GM21576 (cell line): ENCODE data around the gene TPRG1L.
A peak's percentile ranks its signal among the peaks of the same experiment; 100 is the strongest.
"Not testable (repeated sequence)": the region's sequence is repeated elsewhere in the genome, so short reads cannot be mapped to it uniquely, and the experiment has no call there.

Source experiments
- ATAC-seq: cut with Tn5 transposase; IDR thresholded peaks from one replicate; pipeline ENCODE4 v1.9.1; 2021; ENCODE audit warnings: mild to moderate bottlenecking, moderate library complexity; ENCODE audit not compliant: unreplicated experiment

Gene TPRG1L

GRCh38 chr1:3624200-3625136 is at the start of gene TPRG1L:
TSS of gene TPRG1L (plus strand) at chr1:3625015. CDS start at chr1:3625073, 58 bp downstream.
- peak; percentile 90 for ATAC-seq

GRCh38 chr1:3575515-3575914 is 49.3 kb upstream of the TPRG1L start:
- ATAC-seq, result not testable (repeated sequence)

GRCh38 chr1:3575993-3576392 is 48.8 kb upstream of the TPRG1L start:
- ATAC-seq, result no peak

- ATAC-seq, result no peak
Measured at GRCh38 chr1:3577300-3577699, 47.5 kb upstream of the TPRG1L start.

- ATAC-seq, result no peak
Measured at GRCh38 chr1:3577711-3578432, 46.9 kb upstream of the TPRG1L start.

GRCh38 chr1:3578433-3578805 is 46.4 kb upstream of the TPRG1L start:
- no peak for ATAC-seq

- ATAC-seq, result no peak
Measured at GRCh38 chr1:3578906-3579305, 45.9 kb upstream of the TPRG1L start.

- ATAC-seq, result no peak
Measured at GRCh38 chr1:3579626-3580025, 45.2 kb upstream of the TPRG1L start.

- no peak for ATAC-seq
Measured at GRCh38 chr1:3580231-3580630, 44.6 kb upstream of the TPRG1L start.

GRCh38 chr1:3581296-3582036 is 43.3 kb upstream of the TPRG1L start:
- no peak for ATAC-seq

- not testable (repeated sequence) for ATAC-seq
Measured at GRCh38 chr1:3583751-3584150, 41.1 kb upstream of the TPRG1L start.

- ATAC-seq, result no peak
Measured at GRCh38 chr1:3584915-3585314, 39.9 kb upstream of the TPRG1L start.

- not testable (repeated sequence) for ATAC-seq
Measured at GRCh38 chr1:3585353-3585868, 39.4 kb upstream of the TPRG1L start.

GRCh38 chr1:3585940-3586568 is 38.8 kb upstream of the TPRG1L start:
- no peak for ATAC-seq

GRCh38 chr1:3586986-3587759 is 37.6 kb upstream of the TPRG1L start:
- no peak for ATAC-seq

GRCh38 chr1:3588395-3588794 is 36.4 kb upstream of the TPRG1L start:
- no peak for ATAC-seq

GRCh38 chr1:3590139-3590763 is 34.6 kb upstream of the TPRG1L start:
- no peak for ATAC-seq

- ATAC-seq, result no peak
Measured at GRCh38 chr1:3590951-3591865, 33.6 kb upstream of the TPRG1L start.
